Ovary (tissue), 3 donors: Measurements from ENCODE around the gene ACTL7B.

Source experiments
- CTCF ChIP-seq, 3 donors: fragments of 450-650 bp in 2 of 3; fragments of 200-600 bp in 1 of 3; IDR thresholded peaks; one replicate each; pipeline versions ENCODE4 v1.5.1 to v1.8.0; 2016 to 2022; ENCODE audit warnings: antibody characterized with exemption in 3 of 3, mild to moderate bottlenecking in 1 of 3
- POLR2A ChIP-seq: fragments of 450-650 bp; IDR thresholded peaks from one replicate; pipeline ENCODE4 v1.6.1; 2017; ENCODE audit warnings: antibody characterized with exemption, mild to moderate bottlenecking, moderate library complexity
- donor health status: DM: no; HTN: no; CAD: no.

DNA sequence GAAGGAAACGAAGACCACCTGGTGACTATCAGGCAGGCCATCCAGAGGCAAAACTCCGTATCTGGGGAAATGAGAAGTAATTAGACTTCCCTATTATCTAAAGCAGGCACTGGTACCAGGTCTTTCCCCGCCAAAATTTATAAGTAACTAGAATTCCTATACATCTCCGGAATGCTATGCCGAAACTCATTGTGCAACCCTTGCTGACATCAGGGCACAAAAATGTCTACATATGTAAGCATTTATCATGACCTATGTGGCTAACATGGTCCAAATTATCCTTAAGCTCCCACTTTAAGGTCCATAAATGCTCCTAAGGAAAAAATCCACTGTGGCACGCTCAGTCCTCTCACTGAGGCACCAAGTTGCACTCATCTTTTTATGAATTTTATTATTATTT, 17.8 kb downstream of the ACTL7B start:
- TF ChIP-seq CTCF (IDR thresholded peaks at IDR 0.05), result no peak
- no peak for TF ChIP-seq POLR2A
